ENCODE measurements around the gene CNGB1.

DNA sequence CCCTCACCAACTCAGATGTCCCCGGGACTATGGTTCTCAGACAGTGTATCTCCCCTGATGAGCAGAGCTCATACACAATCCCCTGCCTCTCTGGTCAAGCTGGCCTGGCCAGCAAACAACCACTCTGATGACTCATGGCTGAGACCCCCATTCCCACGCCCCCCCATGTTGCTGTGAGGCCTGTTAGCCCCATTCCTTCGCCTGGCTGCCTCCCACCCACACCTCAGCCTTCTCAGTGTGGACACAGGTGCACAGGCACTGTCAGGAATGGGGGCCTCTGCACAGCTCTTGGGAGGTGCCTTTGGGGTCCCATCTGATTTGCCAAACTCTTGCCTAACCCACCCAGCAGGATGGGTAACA, 80.2 kb downstream of the CNGB1 start:
- TF ChIP-seq CTCF (conservative IDR thresholded peaks at IDR 0.05; ENCODE audit: low read depth, low read length) (no peak), EZH2 (IDR thresholded peaks at IDR 0.05; ENCODE audit: borderline replicate concordance, low read depth, low read length, poor library complexity, severe bottlenecking) (no peak)

All from A673 (cell line).